ENCODE measurements around the gene AOPEP.

AOPEP gene

GRCh38 chr9:94918038-94918753, 191.7 kb downstream of the AOPEP start:
- no peak for DNase-seq (ENCODE audit: low spot score)

- DNase-seq (ENCODE audit: low spot score) = no peak
Observed at GRCh38 chr9:94919376-94920098, 193.0 kb downstream of the AOPEP start.

- no peak for DNase-seq (ENCODE audit: low spot score)
Observed at GRCh38 chr9:94920420-94921091, 194.1 kb downstream of the AOPEP start.

- DNase-seq (ENCODE audit: low spot score) = no peak
Observed at GRCh38 chr9:94921092-94921471, 194.6 kb downstream of the AOPEP start.

GRCh38 chr9:94921656-94922055, 195.2 kb downstream of the AOPEP start:
- DNase-seq (ENCODE audit: low spot score) = no peak

GRCh38 chr9:94922098-94922607, 195.7 kb downstream of the AOPEP start:
- no peak for DNase-seq (ENCODE audit: low spot score)

- no peak for DNase-seq (ENCODE audit: low spot score)
Observed at GRCh38 chr9:94922691-94923107, 196.2 kb downstream of the AOPEP start.

GRCh38 chr9:94923326-94924089, 197.0 kb downstream of the AOPEP start:
- no peak for DNase-seq (ENCODE audit: low spot score)

GRCh38 chr9:94925751-94926430, 199.4 kb downstream of the AOPEP start:
- no peak for DNase-seq (ENCODE audit: low spot score)

GRCh38 chr9:94926431-94926800, 199.9 kb downstream of the AOPEP start:
- DNase-seq (ENCODE audit: low spot score) = no peak

GRCh38 chr9:94927048-94927761, 200.7 kb downstream of the AOPEP start:
- no peak for DNase-seq (ENCODE audit: low spot score)

- no peak for DNase-seq (ENCODE audit: low spot score)
Observed at GRCh38 chr9:94927762-94928670, 201.5 kb downstream of the AOPEP start.

GRCh38 chr9:94928691-94929368, 202.3 kb downstream of the AOPEP start:
- DNase-seq (ENCODE audit: low spot score) = no peak

GRCh38 chr9:94929369-94929756, 202.9 kb downstream of the AOPEP start:
- no peak for DNase-seq (ENCODE audit: low spot score)

- DNase-seq (ENCODE audit: low spot score) = no peak
Observed at GRCh38 chr9:94931036-94931633, 204.6 kb downstream of the AOPEP start.

GRCh38 chr9:94931740-94932139, 205.2 kb downstream of the AOPEP start:
- DNase-seq (ENCODE audit: low spot score) = no peak

GRCh38 chr9:94932652-94933510, 206.4 kb downstream of the AOPEP start:
- no peak for DNase-seq (ENCODE audit: low spot score)

- DNase-seq (ENCODE audit: low spot score) = no peak
Observed at GRCh38 chr9:94933511-94933828, 207.0 kb downstream of the AOPEP start.

All from putamen (tissue), 1 donor.